Omental fat pad (tissue), 4 donors: ENCODE data around the gene TMBIM1. TPM values are rescaled to one million over a fixed set of nuclear protein-coding genes. Genes with fewer than 3 reads are reported as not detected.

Experiments
- ATAC-seq: fragments of 150-250 bp; one replicate; pipeline ENCODE4 v1.9.1; 2016; ENCODE audit warnings: mild to moderate bottlenecking, moderate library complexity; ENCODE audit not compliant: low FRiP score
- DNase-seq: peaks from one replicate; pipeline ENCODE4 v3.0.0-alpha.2; 2019; ENCODE audit warnings: low spot score
- total RNA-seq, 4 donors: library from RNA; depleted of rRNA; stranded (reverse); fragments of >200 nt; gene quantifications; one replicate each; pipeline ENCODE4 v1.1.0, GENCODE V29; 2016
- TF ChIP-seq, protein P1 (sequence below), 3 donors: fragments of 450-650 bp; IDR thresholded peaks; one replicate each; pipeline ENCODE4 v1.5.1; 2016 to 2017; ENCODE audit warnings: antibody characterized with exemption in 3 of 3, mild to moderate bottlenecking in 3 of 3, moderate library complexity in 2 of 3

Gene TMBIM1, protein sequence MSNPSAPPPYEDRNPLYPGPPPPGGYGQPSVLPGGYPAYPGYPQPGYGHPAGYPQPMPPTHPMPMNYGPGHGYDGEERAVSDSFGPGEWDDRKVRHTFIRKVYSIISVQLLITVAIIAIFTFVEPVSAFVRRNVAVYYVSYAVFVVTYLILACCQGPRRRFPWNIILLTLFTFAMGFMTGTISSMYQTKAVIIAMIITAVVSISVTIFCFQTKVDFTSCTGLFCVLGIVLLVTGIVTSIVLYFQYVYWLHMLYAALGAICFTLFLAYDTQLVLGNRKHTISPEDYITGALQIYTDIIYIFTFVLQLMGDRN
- 100 to 1,000 TPM; 190 to 689 (median 399) TPM for total RNA-seq

DNA sequence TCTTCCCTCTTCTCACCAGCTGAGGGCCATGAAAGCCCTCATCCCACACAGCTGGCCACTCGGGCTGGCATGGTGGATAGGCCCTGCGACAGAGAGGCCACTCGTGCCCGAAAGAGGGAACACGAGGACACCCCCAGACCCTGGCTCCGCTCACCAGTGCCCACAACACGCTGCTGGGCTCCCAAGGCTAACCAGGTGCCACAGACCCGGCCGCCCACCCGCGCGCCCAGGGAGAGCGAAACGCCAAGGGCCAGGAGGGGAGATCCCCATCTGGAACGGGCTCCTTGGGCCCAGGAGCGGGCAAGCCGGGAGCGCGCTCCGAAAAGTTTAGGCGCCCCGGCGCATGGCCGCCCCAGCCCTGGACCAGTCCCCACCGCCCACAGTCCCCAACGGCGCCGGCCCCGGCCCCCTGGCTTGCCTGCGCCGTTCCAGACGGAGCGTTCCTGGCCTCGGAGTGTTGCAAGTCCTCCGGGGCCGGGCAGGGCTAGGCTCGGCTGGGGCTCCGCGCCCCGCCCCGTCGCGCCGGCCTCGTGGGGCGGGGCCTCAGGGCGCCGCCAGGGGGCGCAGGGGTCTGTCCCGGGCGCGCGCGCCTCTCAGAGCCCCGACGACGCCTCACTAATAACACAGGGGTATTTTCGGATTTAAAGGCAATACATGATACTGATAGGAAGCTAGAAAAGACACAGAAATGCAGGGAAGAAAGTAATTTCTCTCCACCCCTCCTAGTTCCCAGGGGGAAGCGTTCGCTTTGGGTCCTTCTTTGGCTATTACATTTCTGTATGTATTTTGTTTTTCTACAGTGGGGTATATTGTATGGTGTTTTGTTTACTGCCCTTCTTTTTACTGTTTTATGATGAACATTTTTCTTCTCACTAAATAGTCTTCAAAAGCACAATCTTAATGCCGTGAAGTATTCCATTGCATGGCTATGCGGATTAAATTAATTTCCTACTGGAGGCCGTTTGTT lies at the start of gene TMBIM1:
TSS of gene TMBIM1 (minus strand) at position 456 of the 967 bp plus-strand sequence. CDS start 10,362 bp downstream, outside the sequence.
- ATAC-seq (peak; percentile 85), DNase-seq (peak; percentile 58)

DNA sequence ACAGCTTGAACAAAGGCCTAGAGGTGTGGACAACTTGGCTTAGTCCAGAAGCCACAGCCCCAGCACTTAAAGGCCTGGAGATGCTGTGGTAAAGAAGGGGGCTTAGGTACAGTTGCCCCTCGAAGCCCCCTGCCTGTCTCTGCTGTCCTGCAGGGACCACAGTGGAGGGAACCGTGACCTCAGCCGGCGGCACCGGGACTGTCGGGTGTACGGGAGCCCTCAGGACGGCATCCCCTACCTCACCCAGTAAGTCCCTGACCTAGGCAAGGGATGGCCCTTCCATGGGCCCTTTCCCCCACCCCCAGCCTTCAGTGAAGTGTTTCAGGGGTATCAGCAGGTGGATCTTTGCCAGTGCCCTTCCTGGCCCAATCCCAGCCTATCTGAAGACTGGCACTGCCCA lies 49.1 kb upstream of the TMBIM1 start:
- DNase-seq: no peak
- TF ChIP-seq, protein P1, sequence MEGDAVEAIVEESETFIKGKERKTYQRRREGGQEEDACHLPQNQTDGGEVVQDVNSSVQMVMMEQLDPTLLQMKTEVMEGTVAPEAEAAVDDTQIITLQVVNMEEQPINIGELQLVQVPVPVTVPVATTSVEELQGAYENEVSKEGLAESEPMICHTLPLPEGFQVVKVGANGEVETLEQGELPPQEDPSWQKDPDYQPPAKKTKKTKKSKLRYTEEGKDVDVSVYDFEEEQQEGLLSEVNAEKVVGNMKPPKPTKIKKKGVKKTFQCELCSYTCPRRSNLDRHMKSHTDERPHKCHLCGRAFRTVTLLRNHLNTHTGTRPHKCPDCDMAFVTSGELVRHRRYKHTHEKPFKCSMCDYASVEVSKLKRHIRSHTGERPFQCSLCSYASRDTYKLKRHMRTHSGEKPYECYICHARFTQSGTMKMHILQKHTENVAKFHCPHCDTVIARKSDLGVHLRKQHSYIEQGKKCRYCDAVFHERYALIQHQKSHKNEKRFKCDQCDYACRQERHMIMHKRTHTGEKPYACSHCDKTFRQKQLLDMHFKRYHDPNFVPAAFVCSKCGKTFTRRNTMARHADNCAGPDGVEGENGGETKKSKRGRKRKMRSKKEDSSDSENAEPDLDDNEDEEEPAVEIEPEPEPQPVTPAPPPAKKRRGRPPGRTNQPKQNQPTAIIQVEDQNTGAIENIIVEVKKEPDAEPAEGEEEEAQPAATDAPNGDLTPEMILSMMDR (IDR thresholded peaks at IDR 0.05): no peak
- ATAC-seq: no peak

More for the DNA sequence above, at the start of gene TMBIM1:
- TF ChIP-seq, protein P1 (IDR thresholded peaks at IDR 0.05): peak in 2 of 3 donors; percentile 72 to 98

DNA sequence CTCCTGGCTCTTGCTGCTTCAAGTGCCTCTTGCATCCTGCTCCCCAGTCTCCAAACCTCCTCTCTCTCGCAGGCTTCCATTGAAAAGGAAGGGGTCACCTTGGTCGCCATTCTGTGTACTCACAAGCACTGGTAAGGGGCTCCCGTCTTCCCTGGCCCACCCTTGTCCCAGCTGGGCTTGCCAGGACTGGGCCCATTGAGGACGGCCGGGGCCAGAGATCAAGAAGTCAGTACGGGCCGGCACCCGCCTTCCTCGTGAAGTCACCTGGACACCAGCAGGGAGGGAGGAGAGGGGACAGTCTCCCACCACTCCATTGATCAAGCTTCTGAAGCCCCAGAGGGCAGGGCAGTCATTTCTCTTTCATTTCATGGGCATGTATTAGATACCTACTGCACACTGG lies 48.4 kb upstream of the TMBIM1 start:
- DNase-seq: no peak
- ATAC-seq: no peak
- TF ChIP-seq, protein P1 (IDR thresholded peaks at IDR 0.05): no peak

DNA sequence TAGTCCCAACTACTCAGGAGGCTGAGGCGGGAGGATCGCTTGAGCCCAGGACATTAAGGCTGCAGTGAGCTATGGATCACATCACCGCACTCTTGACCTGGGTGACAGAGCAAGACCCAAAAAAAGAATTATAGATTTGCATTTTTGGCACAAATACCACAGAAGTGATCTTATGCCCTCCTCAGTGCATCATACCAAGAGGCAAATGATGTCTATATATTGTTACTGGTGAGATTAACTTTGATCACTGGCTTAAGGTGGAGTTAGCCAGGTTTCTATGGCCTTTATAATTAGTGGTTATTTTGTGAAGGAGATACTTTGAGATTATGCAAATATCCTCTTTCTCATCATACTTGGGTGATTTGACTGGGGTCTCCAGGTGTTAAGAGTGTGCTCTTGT lies 42.2 kb upstream of the TMBIM1 start:
- TF ChIP-seq, protein P1 (IDR thresholded peaks at IDR 0.05): no peak
- DNase-seq (no peak), ATAC-seq (no peak)

DNA sequence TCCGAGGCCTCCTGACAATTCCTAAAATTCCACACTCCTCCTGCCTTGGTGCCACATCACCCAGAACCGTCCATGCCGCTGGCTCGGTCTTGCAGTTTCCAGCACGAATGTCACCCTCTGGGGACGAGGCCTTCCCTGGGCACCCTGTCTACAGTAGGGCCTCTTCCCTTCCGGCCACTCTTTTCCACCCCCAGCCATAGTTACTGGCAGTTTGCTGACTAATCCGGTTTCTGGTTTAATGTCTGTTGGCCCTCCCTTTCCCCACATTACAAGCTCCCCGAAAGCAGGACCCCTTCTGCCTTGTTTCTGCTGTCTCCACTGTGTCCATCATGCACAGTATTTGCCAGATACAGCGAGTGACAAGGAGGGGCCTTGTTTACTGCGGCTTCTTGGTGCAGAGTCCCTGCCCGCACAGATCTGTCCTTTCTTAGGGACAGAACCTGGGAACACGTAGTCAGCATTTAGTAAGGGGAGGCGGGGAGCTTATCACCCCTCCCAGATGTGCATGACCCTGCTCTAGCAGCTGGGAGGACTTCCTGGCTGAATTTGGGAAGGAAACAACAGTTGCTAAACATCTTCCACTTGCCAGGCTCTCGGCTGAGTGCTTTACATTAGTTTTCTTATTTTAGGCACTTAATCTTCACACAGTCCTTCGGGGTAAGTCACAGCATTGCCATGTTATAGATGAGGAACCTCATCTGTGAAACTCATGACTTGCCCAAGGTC lies 40.8 kb upstream of the TMBIM1 start:
- ATAC-seq (peak; percentile 39), DNase-seq (no peak)
- TF ChIP-seq, protein P1 (IDR thresholded peaks at IDR 0.05): no peak

DNA sequence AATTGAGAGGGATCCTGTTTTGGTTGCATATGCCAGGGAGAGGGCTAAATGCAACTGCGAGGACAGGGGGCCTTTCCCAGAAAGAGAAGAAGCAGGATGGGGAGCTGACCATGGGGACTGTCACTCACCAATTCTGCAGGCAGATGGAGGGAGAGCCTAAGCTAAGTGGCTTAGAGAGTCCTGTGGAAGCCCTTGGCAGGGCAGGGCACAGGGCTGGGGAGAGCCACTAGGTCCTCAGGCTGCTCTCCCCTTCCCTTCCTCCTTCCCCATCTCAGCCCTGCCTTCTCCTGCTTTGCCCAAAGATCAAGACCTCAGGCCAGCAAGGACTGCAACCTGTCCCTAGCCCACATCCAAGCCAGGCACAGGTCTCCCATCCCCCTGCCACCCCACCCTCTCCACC lies 40.0 kb upstream of the TMBIM1 start:
- ATAC-seq (no peak), DNase-seq (no peak)
- TF ChIP-seq, protein P1 (IDR thresholded peaks at IDR 0.05): no peak
